Measurements from ENCODE around the gene ZC3H12C. TPM values are rescaled to one million over a fixed set of nuclear protein-coding genes. Genes with fewer than 3 reads are reported as not detected.

The ZC3H12C gene
- total RNA-seq, 2 experiments from 2014 or later, result 3.8 to 4.1 TPM

- ChIA-PET POLR2A (no interaction called here), CTCF (no interaction called here)
- Mint-ChIP-seq H3K36me3 (ENCODE audit: low read depth) (peaks cover 8% of the 10 kb centered on the region), H3K27ac (peak overlapping the region; percentile 4), H3K4me3 (no peak overlapping the region), H3K9me3 (peaks cover 4% of the 10 kb centered on the region), H3K27me3 (peaks cover 16% of the 10 kb centered on the region), H3K4me1 (peaks cover 30% of the 10 kb centered on the region)
- no peak for DNase-seq
Observed at GRCh38 chr11:110081462-110082376, 11.5 kb upstream of the ZC3H12C start.

GRCh38 chr11:110082899-110083298 is 10.3 kb upstream of the ZC3H12C start:
- peaks cover 24% of the 10 kb centered on the region for H3K27me3 Mint-ChIP-seq
- CTCF ChIA-PET, result no interaction called here
- H3K36me3 Mint-ChIP-seq (ENCODE audit: low read depth), result peaks cover 8% of the 10 kb centered on the region
- no peak for DNase-seq
- no peak overlapping the region for H3K4me3 Mint-ChIP-seq
- peaks cover 4% of the 10 kb centered on the region for H3K9me3 Mint-ChIP-seq
- H3K4me1 Mint-ChIP-seq, result peaks cover 18% of the 10 kb centered on the region
- no peak overlapping the region for H3K27ac Mint-ChIP-seq
- POLR2A ChIA-PET, result no interaction called here

- POLR2A ChIA-PET, result no interaction called here
- peaks cover 12% of the 10 kb centered on the region for H3K4me1 Mint-ChIP-seq
- peaks cover 2% of the 10 kb centered on the region for H3K36me3 Mint-ChIP-seq (ENCODE audit: low read depth)
- H3K27me3 Mint-ChIP-seq, result peaks cover 24% of the 10 kb centered on the region
- H3K9me3 Mint-ChIP-seq, result no peaks in the 10 kb centered on the region
- no peak for DNase-seq
- CTCF ChIA-PET, result no interaction called here
- no peak overlapping the region for H3K27ac Mint-ChIP-seq
- no peak overlapping the region for H3K4me3 Mint-ChIP-seq
Observed at GRCh38 chr11:110085255-110085838, 7.8 kb upstream of the ZC3H12C start.

- Mint-ChIP-seq H3K27me3 (peaks cover 28% of the 10 kb centered on the region), H3K4me3 (no peak overlapping the region), H3K4me1 (peaks cover 5% of the 10 kb centered on the region), H3K27ac (no peak overlapping the region), H3K9me3 (no peaks in the 10 kb centered on the region), H3K36me3 (ENCODE audit: low read depth) (no peaks in the 10 kb centered on the region)
- ChIA-PET CTCF (no interaction called here), POLR2A (interaction anchor here (0.7 kb wide), 1 partner anchor 9 kb away, joined by 3 read pairs; no protein-coding TSS in a partner anchor)
- DNase-seq, result no peak
Observed at GRCh38 chr11:110086892-110087309, 6.3 kb upstream of the ZC3H12C start.

GRCh38 chr11:110087812-110088534 is 5.2 kb upstream of the ZC3H12C start:
- no peak overlapping the region for H3K4me3 Mint-ChIP-seq
- H3K9me3 Mint-ChIP-seq, result no peaks in the 10 kb centered on the region
- ChIA-PET POLR2A (no interaction called here), CTCF (no interaction called here)
- no peaks in the 10 kb centered on the region for H3K36me3 Mint-ChIP-seq (ENCODE audit: low read depth)
- no peak for DNase-seq
- H3K4me1 Mint-ChIP-seq, result peaks cover 7% of the 10 kb centered on the region
- H3K27ac Mint-ChIP-seq, result no peak overlapping the region
- H3K27me3 Mint-ChIP-seq, result peaks cover 30% of the 10 kb centered on the region

- CTCF ChIA-PET, result no interaction called here
- no peak overlapping the region for H3K4me3 Mint-ChIP-seq
- DNase-seq, result no peak
- H3K27me3 Mint-ChIP-seq, result peaks cover 32% of the 10 kb centered on the region
- H3K36me3 Mint-ChIP-seq (ENCODE audit: low read depth), result peaks cover 1% of the 10 kb centered on the region
- POLR2A ChIA-PET, result no interaction called here
- no peak overlapping the region for H3K27ac Mint-ChIP-seq
- peaks cover 9% of the 10 kb centered on the region for H3K4me1 Mint-ChIP-seq
- no peaks in the 10 kb centered on the region for H3K9me3 Mint-ChIP-seq
Observed at GRCh38 chr11:110088535-110089344, 4.5 kb upstream of the ZC3H12C start.

GRCh38 chr11:110089617-110090282 is 3.4 kb upstream of the ZC3H12C start:
- no peak overlapping the region for H3K27ac Mint-ChIP-seq
- H3K4me1 Mint-ChIP-seq, result peaks cover 13% of the 10 kb centered on the region
- ChIA-PET CTCF (no interaction called here), POLR2A (no interaction called here)
- peaks cover 3% of the 10 kb centered on the region for H3K36me3 Mint-ChIP-seq (ENCODE audit: low read depth)
- no peak for DNase-seq
- H3K9me3 Mint-ChIP-seq, result no peaks in the 10 kb centered on the region
- H3K27me3 Mint-ChIP-seq, result peaks cover 40% of the 10 kb centered on the region
- H3K4me3 Mint-ChIP-seq, result no peak overlapping the region

GRCh38 chr11:110090466-110091026 is 2.6 kb upstream of the ZC3H12C start:
- Mint-ChIP-seq H3K4me1 (peaks cover 15% of the 10 kb centered on the region), H3K4me3 (no peak overlapping the region), H3K36me3 (ENCODE audit: low read depth) (peaks cover 3% of the 10 kb centered on the region), H3K9me3 (no peaks in the 10 kb centered on the region), H3K27ac (no peak overlapping the region), H3K27me3 (peaks cover 43% of the 10 kb centered on the region)
- DNase-seq, result no peak
- POLR2A ChIA-PET, result no interaction called here
- CTCF ChIA-PET, result no interaction called here

- no peak overlapping the region for H3K27ac Mint-ChIP-seq
- no peaks in the 10 kb centered on the region for H3K9me3 Mint-ChIP-seq
- H3K27me3 Mint-ChIP-seq, result peaks cover 40% of the 10 kb centered on the region
- H3K36me3 Mint-ChIP-seq (ENCODE audit: low read depth), result peaks cover 3% of the 10 kb centered on the region
- peak overlapping the region; percentile 77 for H3K4me3 Mint-ChIP-seq
- peaks cover 16% of the 10 kb centered on the region for H3K4me1 Mint-ChIP-seq
- ChIA-PET CTCF (interaction anchor here (2.5 kb wide), 1 partner anchor 14 kb away, joined by 8 read pairs; no protein-coding TSS in a partner anchor), POLR2A (interaction anchor here (0.5 to 1.4 kb wide), 2 partner anchors 13 to 15 kb away, joined by 3 to 5 read pairs; no protein-coding TSS in a partner anchor)
- DNase-seq, result no peak
Observed at GRCh38 chr11:110092111-110092514, 1.1 kb upstream of the ZC3H12C start.

GRCh38 chr11:110093407-110094297 is 460 bp downstream of the ZC3H12C start:
- no peaks in the 10 kb centered on the region for H3K9me3 Mint-ChIP-seq
- no peak for DNase-seq
- POLR2A ChIA-PET, result interaction anchor here (1.4 kb wide), 1 partner anchor 15 kb away, joined by 5 read pairs; no protein-coding TSS in a partner anchor
- peaks cover 3% of the 10 kb centered on the region for H3K36me3 Mint-ChIP-seq (ENCODE audit: low read depth)
- H3K4me1 Mint-ChIP-seq, result peaks cover 17% of the 10 kb centered on the region
- H3K4me3 Mint-ChIP-seq, result peak overlapping the region; percentile 71
- peak overlapping the region; percentile 31 for H3K27ac Mint-ChIP-seq
- peaks cover 42% of the 10 kb centered on the region for H3K27me3 Mint-ChIP-seq
- CTCF ChIA-PET, result interaction anchor here (0.7 to 2.5 kb wide), 2 partner anchors 16 to 336 kb away, joined by 3 to 8 read pairs; no protein-coding TSS in a partner anchor
